Chondrocyte (in vitro differentiated cells): ENCODE measurements around the gene S1PR1. TPM values are rescaled to one million over a fixed set of nuclear protein-coding genes. Genes with fewer than 3 reads are reported as not detected.

ENCODE experiments used
- DNase-seq: peaks from one replicate; pipeline ENCODE4 v3.0.0; 2021; ENCODE audit warnings: mixed read lengths, low spot score
- H3K27ac Mint-ChIP-seq: one replicate; pipeline ENCODE4 v1.8.0; 2021; ENCODE audit warnings: mild to moderate bottlenecking, moderate library complexity, mixed read lengths; ENCODE audit not compliant: unreplicated experiment
- H3K27me3 Mint-ChIP-seq: 2 replicates; pipeline ENCODE4 v1.8.0; 2021; ENCODE audit warnings: low read depth, mixed read lengths
- H3K36me3 Mint-ChIP-seq: 2 replicates; pipeline ENCODE4 v1.8.0; 2021; ENCODE audit warnings: low read depth, mixed read lengths
- H3K4me1 Mint-ChIP-seq: 2 replicates; pipeline ENCODE4 v1.8.0; 2021; ENCODE audit warnings: low read depth, mild to moderate bottlenecking, mixed read lengths
- H3K4me3 Mint-ChIP-seq: one replicate; pipeline ENCODE4 v1.8.0; 2021; ENCODE audit warnings: mild to moderate bottlenecking, moderate library complexity, mixed read lengths; ENCODE audit not compliant: unreplicated experiment
- H3K9me3 Mint-ChIP-seq: 2 replicates; pipeline ENCODE4 v1.8.0; 2021; ENCODE audit warnings: low read depth, mixed read lengths
- CTCF ChIP-seq: fragments of 200-600 bp; sonication (generic); IDR thresholded peaks from 2 replicates; pipeline ENCODE4 v1.5.0; 2021; ENCODE audit warnings: antibody characterized with exemption, mild to moderate bottlenecking, moderate library complexity
- total RNA-seq: library from RNA; stranded (reverse); gene quantifications from 3 replicates; pipeline ENCODE4 v1.2.1, GENCODE V29; 2021

S1PR1 gene
- total RNA-seq, 1 donor from 2014 or later, result 0.40 TPM

GRCh38 chr1:101251504-101251903 is 14.7 kb downstream of the S1PR1 start:
- no peaks in the 10 kb centered on the region for H3K36me3 Mint-ChIP-seq
- H3K4me1 Mint-ChIP-seq, result no peaks in the 10 kb centered on the region
- TF ChIP-seq CTCF, result no peak
- DNase-seq, result no peak
- no peaks in the 10 kb centered on the region for H3K9me3 Mint-ChIP-seq
- H3K4me3 Mint-ChIP-seq, result no peak overlapping the region
- H3K27me3 Mint-ChIP-seq, result peaks cover 7% of the 10 kb centered on the region
- H3K27ac Mint-ChIP-seq, result no peak overlapping the region

GRCh38 chr1:101253976-101254674 is 17.3 kb downstream of the S1PR1 start:
- TF ChIP-seq CTCF, result no peak
- Mint-ChIP-seq H3K27ac (no peak overlapping the region), H3K4me1 (peaks cover 3% of the 10 kb centered on the region), H3K4me3 (no peak overlapping the region), H3K36me3 (no peaks in the 10 kb centered on the region), H3K9me3 (no peaks in the 10 kb centered on the region), H3K27me3 (no peaks in the 10 kb centered on the region)
- no peak for DNase-seq

- Mint-ChIP-seq H3K4me1 (peaks cover 21% of the 10 kb centered on the region), H3K4me3 (no peak overlapping the region), H3K27ac (no peak overlapping the region), H3K36me3 (no peaks in the 10 kb centered on the region), H3K9me3 (no peaks in the 10 kb centered on the region), H3K27me3 (no peaks in the 10 kb centered on the region)
- TF ChIP-seq CTCF, result no peak
- DNase-seq, result no peak
Measured at GRCh38 chr1:101257500-101258325, 20.9 kb downstream of the S1PR1 start.

- peaks cover 25% of the 10 kb centered on the region for H3K4me1 Mint-ChIP-seq
Measured at GRCh38 chr1:101259744-101260148, 22.9 kb downstream of the S1PR1 start.

More at GRCh38 chr1:101259744-101260148, 22.9 kb downstream of the S1PR1 start:
- H3K27me3 Mint-ChIP-seq, result no peaks in the 10 kb centered on the region
- TF ChIP-seq CTCF, result no peak
- H3K36me3 Mint-ChIP-seq, result no peaks in the 10 kb centered on the region
- no peak overlapping the region for H3K4me3 Mint-ChIP-seq
- peak overlapping the region; percentile 92 for H3K27ac Mint-ChIP-seq
- H3K9me3 Mint-ChIP-seq, result no peaks in the 10 kb centered on the region
- no peak for DNase-seq
